ENCODE measurements around the gene MAP4K3. TPM values are rescaled to one million over a fixed set of nuclear protein-coding genes. Genes with fewer than 3 reads are reported as not detected.

The MAP4K3 gene
- total RNA-seq: 130 TPM

DNA sequence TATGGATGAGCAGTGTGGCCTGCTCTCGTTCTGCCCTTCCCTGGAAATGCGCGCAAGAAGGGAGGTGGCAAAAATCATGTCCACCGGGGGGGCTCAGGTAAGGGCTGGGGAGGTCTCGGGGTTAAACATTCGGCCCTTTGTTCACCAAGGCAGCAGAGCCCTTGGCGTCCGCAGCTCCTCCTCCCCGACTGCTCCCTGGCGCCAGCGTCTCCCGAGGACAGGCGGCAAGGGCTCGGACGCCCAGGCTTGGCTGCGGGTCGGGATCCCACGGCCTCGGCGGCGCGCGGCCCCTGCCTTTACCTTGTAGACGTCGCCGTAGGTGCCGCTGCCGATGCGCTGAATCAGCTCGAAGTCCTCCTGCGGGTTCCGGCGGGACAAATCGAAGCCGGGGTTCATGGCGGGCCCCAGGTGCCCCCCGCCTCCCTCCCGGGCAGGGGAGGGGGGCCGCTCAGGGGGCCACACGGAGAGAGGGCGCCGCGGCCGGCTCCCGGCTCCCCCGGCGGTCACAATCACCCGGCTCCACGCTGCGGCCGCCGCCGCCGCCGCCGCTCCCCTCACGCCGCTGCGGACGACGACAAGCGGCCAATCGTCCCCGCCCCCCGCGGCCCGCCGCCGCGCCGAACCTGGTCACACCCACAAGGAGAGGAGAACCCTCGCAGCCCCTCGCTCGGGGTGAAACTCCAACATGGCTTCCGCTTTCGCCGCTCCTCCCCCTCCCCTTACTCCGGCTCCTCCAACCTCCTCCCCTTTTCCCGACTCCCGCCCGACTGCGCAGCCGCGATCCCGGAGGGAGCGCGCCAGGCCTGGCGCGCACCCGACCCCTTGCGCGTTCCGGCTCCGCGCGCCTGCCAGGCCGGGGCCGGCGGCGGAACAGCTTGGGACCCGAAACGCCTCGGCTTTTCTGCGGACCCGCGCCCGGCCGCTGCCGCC, at the start of gene MAP4K3:
MAP4K3 (minus strand) TSS at position 694 of the 930 bp plus-strand sequence; CDS start at position 396, 298 bp downstream.

DNA sequence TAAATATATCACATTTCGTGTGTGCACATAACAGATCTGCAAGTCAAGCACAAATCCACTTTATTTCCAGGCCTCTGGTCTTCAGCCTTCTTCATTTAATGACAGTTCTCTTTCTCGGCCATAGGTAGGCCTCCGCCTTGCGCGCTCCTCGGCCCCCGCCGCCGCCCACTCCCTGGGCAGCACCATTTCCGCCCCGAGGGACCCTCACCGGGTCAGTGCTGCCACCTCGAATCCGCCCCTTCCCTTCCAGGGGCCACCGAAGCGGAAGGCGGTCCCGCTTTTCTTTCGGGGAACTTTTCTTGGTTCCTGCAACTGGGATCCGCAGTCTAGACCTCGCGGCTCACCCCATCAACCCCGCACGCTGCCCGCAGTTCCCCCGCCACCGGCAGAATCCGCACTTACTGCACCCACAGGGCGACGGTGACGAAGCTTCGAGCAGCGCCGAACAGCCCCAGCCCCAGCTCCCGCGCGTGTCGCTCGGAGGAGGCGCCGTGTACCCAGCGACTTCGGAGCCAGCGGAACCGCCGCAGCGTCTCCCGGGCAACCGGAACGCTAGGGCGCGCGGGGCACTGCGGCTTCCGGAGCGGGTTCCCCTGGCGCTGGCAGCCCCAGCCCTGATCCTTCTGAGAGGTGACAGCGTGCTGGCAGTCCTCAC, 193.5 kb downstream of the MAP4K3 start, which contains the start of gene CDKL4:
CDKL4 (minus strand) TSS at position 502 of the 655 bp plus-strand sequence.

Small RNAs within 50 kb of the gene (small RNA-seq; reads per million reads assigned to genes)
- gene RF00272 (ENCODE audit: low replicate concordance): not detected

Other genes with a start within 250 kb of the MAP4K3 start
- gene CDKL4, start 193.3 kb downstream of the MAP4K3 start, total RNA-seq: 2.6 TPM
- 40.5 TPM for gene TMEM178A, start 228.6 kb upstream of the MAP4K3 start, total RNA-seq